ENCODE measurements around the gene FGF10.

DNA sequence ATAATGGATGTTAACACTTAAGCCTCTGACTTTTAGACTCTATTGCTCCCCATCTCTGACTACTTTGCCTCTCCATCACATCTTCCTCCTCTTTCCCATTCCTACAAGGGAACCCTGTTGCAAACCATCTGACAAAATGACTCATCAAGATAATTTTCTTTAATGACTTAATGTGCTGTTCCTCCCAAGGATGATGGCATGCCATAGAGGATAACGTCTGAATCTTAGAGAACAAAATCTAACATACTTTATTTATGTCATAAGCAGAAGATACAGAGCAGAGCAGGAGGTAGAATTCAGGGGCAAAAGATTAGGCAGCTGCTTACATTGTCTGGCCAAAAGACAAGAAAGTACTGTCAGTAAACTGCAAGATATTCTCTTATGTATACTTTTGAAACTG lies 76.8 kb downstream of the FGF10 start:
- no peak for TF ChIP-seq EZH2 (IDR thresholded peaks at IDR 0.05; ENCODE audit: low read length, unreplicated experiment)
- TF ChIP-seq, protein P1, sequence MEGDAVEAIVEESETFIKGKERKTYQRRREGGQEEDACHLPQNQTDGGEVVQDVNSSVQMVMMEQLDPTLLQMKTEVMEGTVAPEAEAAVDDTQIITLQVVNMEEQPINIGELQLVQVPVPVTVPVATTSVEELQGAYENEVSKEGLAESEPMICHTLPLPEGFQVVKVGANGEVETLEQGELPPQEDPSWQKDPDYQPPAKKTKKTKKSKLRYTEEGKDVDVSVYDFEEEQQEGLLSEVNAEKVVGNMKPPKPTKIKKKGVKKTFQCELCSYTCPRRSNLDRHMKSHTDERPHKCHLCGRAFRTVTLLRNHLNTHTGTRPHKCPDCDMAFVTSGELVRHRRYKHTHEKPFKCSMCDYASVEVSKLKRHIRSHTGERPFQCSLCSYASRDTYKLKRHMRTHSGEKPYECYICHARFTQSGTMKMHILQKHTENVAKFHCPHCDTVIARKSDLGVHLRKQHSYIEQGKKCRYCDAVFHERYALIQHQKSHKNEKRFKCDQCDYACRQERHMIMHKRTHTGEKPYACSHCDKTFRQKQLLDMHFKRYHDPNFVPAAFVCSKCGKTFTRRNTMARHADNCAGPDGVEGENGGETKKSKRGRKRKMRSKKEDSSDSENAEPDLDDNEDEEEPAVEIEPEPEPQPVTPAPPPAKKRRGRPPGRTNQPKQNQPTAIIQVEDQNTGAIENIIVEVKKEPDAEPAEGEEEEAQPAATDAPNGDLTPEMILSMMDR (conservative IDR thresholded peaks at IDR 0.05; ENCODE audit: low read depth, low read length): no peak

Data from PC-3 (cell line).